Type B pancreatic cell (in vitro differentiated cells): ENCODE results near the gene NLGN1. TPM values are rescaled to one million over a fixed set of nuclear protein-coding genes. Genes with fewer than 3 reads are reported as not detected.
A peak's percentile ranks its signal among the peaks of the same experiment; 100 is the strongest.

ENCODE experiments used
- DNase-seq: peaks from one replicate; pipeline ENCODE4 v3.0.0; 2021; ENCODE audit warnings: mixed read lengths; ENCODE audit not compliant: unreplicated experiment; ENCODE audit errors: extremely low spot score
- H3K27ac Mint-ChIP-seq: 2 replicates; pipeline ENCODE4 v1.8.0; 2021; ENCODE audit warnings: mild to moderate bottlenecking, mixed read lengths
- H3K27me3 Mint-ChIP-seq: 2 replicates; pipeline ENCODE4 v1.8.0; 2021; ENCODE audit warnings: mixed read lengths
- H3K36me3 Mint-ChIP-seq: 2 replicates; pipeline ENCODE4 v1.8.0; 2021; ENCODE audit warnings: mixed read lengths
- H3K4me1 Mint-ChIP-seq: one replicate; pipeline ENCODE4 v1.8.0; 2021; ENCODE audit warnings: mixed read lengths; ENCODE audit not compliant: unreplicated experiment
- H3K4me3 Mint-ChIP-seq: 2 replicates; pipeline ENCODE4 v1.8.0; 2021; ENCODE audit warnings: mild to moderate bottlenecking, mixed read lengths
- H3K9me3 Mint-ChIP-seq: 2 replicates; pipeline ENCODE4 v1.8.0; 2021; ENCODE audit warnings: mixed read lengths
- CTCF ChIP-seq: fragments of 200-600 bp; sonication (generic); conservative IDR thresholded peaks from 2 replicates; pipeline ENCODE4 v1.5.0; 2021; ENCODE audit warnings: antibody characterized with exemption, mild to moderate bottlenecking
- total RNA-seq: library from RNA; stranded (reverse); gene quantifications from 2 replicates; pipeline ENCODE4 v1.2.1, GENCODE V29; 2021; ENCODE audit warnings: low replicate concordance

The NLGN1 gene
- total RNA-seq, 1 donor from 2014 or later: 12.6 TPM

- H3K9me3 Mint-ChIP-seq: no peaks in the 10 kb centered on the region
- H3K4me1 Mint-ChIP-seq: peaks cover 11% of the 10 kb centered on the region
- H3K4me3 Mint-ChIP-seq: no peak overlapping the region
- H3K27ac Mint-ChIP-seq: no peak overlapping the region
- no peak for DNase-seq
- H3K27me3 Mint-ChIP-seq: no peaks in the 10 kb centered on the region
- TF ChIP-seq CTCF: peak; percentile 61
- no peaks in the 10 kb centered on the region for H3K36me3 Mint-ChIP-seq
Measured at GRCh38 chr3:173993299-173993698, 595.8 kb downstream of the NLGN1 start.

DNA sequence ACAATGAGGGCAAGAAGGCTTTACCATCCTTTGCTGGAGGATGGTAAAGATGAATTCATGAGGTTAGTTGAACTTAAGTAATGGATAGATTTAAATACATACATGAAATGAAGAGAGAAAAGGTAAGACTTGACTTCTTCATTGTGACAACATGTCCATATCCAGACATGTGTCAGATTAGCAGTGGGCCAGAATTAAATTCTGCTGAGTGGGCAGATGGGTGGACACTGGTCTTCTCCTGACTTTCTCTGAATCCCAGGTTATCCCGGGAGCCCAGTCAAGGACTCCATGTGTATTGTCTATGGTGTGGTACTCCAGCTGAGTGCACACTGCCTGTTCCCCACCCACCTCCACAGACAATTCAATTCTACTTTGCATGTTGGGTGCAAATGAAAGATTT lies 603.1 kb downstream of the NLGN1 start:
- Mint-ChIP-seq H3K27me3 (no peaks in the 10 kb centered on the region), H3K4me1 (no peaks in the 10 kb centered on the region), H3K4me3 (no peak overlapping the region), H3K27ac (no peak overlapping the region), H3K36me3 (no peaks in the 10 kb centered on the region), H3K9me3 (no peaks in the 10 kb centered on the region)
- no peak for TF ChIP-seq CTCF
- no peak for DNase-seq

DNA sequence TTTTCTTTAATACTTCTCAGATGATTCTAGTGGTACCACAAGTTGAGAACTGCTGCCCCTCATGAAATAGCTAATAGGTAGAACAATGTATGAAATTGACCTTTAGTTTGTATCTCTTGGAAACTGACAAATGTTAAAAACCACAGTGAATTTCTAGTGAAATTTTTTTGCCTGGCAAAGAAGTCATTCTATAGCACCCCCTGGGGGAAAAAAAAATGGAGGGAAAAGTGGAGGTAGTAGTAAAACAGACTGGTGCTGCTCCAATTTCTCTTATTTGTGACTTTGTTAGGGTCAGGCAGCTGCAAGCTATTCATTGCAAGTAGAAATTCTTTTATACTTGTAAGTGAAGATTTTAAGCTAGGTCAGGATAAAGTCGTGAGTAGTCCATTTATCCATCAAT lies 605.0 kb downstream of the NLGN1 start:
- Mint-ChIP-seq H3K9me3 (no peaks in the 10 kb centered on the region), H3K4me1 (no peaks in the 10 kb centered on the region), H3K27ac (no peak overlapping the region), H3K27me3 (no peaks in the 10 kb centered on the region), H3K4me3 (no peak overlapping the region), H3K36me3 (no peaks in the 10 kb centered on the region)
- peak; percentile 52 for TF ChIP-seq CTCF
- no peak for DNase-seq

DNA sequence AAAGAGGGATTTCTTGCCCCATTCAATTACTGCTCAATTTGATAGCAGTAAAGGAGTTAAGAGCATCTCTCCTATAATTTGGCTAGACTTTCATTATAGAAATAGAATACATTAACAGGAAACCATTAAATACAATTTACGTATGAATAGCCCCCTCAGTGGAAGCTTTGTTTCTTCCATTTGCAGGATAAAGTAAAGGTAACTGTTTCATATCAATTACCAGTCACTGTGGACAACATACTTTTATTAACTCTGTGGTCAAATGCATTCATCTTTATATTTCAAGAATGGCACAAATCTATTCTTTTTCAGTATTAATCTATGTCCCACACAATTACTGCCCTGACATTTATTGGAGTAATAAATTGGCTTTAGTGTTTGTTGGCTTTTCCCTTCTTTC lies 613.4 kb downstream of the NLGN1 start:
- TF ChIP-seq CTCF: no peak
- H3K27ac Mint-ChIP-seq: no peak overlapping the region
- no peak for DNase-seq
- no peaks in the 10 kb centered on the region for H3K9me3 Mint-ChIP-seq
- no peaks in the 10 kb centered on the region for H3K36me3 Mint-ChIP-seq
- no peak overlapping the region for H3K4me3 Mint-ChIP-seq
- H3K27me3 Mint-ChIP-seq: no peaks in the 10 kb centered on the region
- H3K4me1 Mint-ChIP-seq: no peaks in the 10 kb centered on the region

DNA sequence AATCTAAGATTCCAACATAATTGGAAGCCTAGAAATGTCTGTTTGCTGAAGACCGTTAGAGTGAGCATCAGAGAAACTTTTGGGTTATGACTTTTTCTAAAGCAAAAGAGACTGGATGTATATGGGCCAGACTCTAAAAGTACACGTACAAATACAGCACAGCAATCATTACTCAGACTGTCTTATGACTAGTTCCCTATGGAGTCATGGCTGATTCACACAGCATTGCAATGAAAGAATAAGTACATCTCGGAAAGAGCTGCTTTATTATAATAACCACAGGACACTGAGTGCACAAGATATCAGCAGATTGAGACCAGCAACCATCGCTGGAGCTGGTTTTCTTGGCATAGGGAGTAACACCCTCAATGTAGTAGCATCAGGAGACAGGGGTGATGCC lies 618.6 kb downstream of the NLGN1 start:
- no peaks in the 10 kb centered on the region for H3K4me1 Mint-ChIP-seq
- H3K9me3 Mint-ChIP-seq: peaks cover 9% of the 10 kb centered on the region
- H3K27me3 Mint-ChIP-seq: no peaks in the 10 kb centered on the region
- H3K36me3 Mint-ChIP-seq: no peaks in the 10 kb centered on the region
- H3K27ac Mint-ChIP-seq: no peak overlapping the region
- H3K4me3 Mint-ChIP-seq: no peak overlapping the region
- TF ChIP-seq CTCF: no peak
- no peak for DNase-seq

DNA sequence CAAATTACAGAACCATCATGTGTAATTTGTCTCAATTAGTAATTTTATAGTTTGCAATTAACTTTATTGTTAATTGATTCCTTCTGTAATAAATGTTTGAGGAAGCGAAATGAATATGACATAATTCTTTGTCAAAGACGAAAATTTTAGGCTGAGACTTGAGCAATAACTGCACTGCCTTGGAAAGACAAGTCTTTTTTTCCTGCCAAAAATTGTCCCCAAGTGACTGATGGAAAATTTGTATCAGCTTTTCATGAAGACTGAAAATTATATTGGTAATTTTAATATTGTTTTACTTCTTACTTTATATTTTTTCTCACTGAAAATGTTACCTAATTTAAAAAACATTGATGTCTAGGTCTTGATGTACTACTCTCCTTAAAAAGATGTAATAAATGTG lies 622.6 kb downstream of the NLGN1 start:
- H3K9me3 Mint-ChIP-seq: peaks cover 9% of the 10 kb centered on the region
- no peak for TF ChIP-seq CTCF

More for the DNA sequence above, 622.6 kb downstream of the NLGN1 start:
- H3K4me3 Mint-ChIP-seq: no peak overlapping the region
- H3K27ac Mint-ChIP-seq: no peak overlapping the region
- H3K27me3 Mint-ChIP-seq: no peaks in the 10 kb centered on the region
- peaks cover 6% of the 10 kb centered on the region for H3K4me1 Mint-ChIP-seq
- no peaks in the 10 kb centered on the region for H3K36me3 Mint-ChIP-seq
- DNase-seq: no peak
